Measurements from ENCODE around the gene TBC1D16.

The TBC1D16 gene

GRCh38 chr17:79888009-79888540 is 147.6 kb downstream of the TBC1D16 start:
- H3K4me2 ChIP-seq (ENCODE audit: low read depth, low read length, poor library complexity, severe bottlenecking), result no peak overlapping the region

GRCh38 chr17:79887451-79887991 is 148.2 kb downstream of the TBC1D16 start:
- Histone ChIP-seq H4K20me1 (ENCODE audit: insufficient read depth, low read length, poor library complexity, severe bottlenecking) (no peaks in the 10 kb centered on the region), H3K79me2 (ENCODE audit: insufficient read depth, low read length) (no peaks in the 10 kb centered on the region), H3K9me3 (ENCODE audit: insufficient read depth, low read depth, low read length) (no peaks in the 10 kb centered on the region), H3K4me2 (ENCODE audit: low read depth, low read length, poor library complexity, severe bottlenecking) (no peak overlapping the region), H3K4me1 (ENCODE audit: insufficient read depth, low read length, poor library complexity, severe bottlenecking) (no peaks in the 10 kb centered on the region), H3K9me2 (replicated peaks; ENCODE audit: low read depth, low read length) (no peaks in the 10 kb centered on the region), H3K9ac (ENCODE audit: low read depth, low read length, poor library complexity, severe bottlenecking) (no peak overlapping the region), H3F3A (ENCODE audit: low read depth) (no peaks in the 10 kb centered on the region), H3K27me3 (ENCODE audit: insufficient read depth, low read length, poor library complexity, severe bottlenecking) (no peaks in the 10 kb centered on the region), H3K36me3 (ENCODE audit: insufficient read depth, low read length) (no peaks in the 10 kb centered on the region), H2AFZ (ENCODE audit: low read length) (no peak overlapping the region), H3K4me3 (ENCODE audit: low read length, poor library complexity, severe bottlenecking) (no peak overlapping the region)
- TF ChIP-seq CTCF (conservative IDR thresholded peaks at IDR 0.05; ENCODE audit: low read length) (no peak), EZH2phosphoT487 (IDR thresholded peaks at IDR 0.05; ENCODE audit: borderline replicate concordance) (no peak)

More at GRCh38 chr17:79888009-79888540, 147.6 kb downstream of the TBC1D16 start:
- Histone ChIP-seq H3K4me1 (ENCODE audit: insufficient read depth, low read length, poor library complexity, severe bottlenecking) (no peaks in the 10 kb centered on the region), H3K9ac (ENCODE audit: low read depth, low read length, poor library complexity, severe bottlenecking) (no peak overlapping the region), H3K9me2 (replicated peaks; ENCODE audit: low read depth, low read length) (no peaks in the 10 kb centered on the region), H3K4me3 (ENCODE audit: low read length, poor library complexity, severe bottlenecking) (no peak overlapping the region), H3K9me3 (ENCODE audit: insufficient read depth, low read depth, low read length) (no peaks in the 10 kb centered on the region), H3K36me3 (ENCODE audit: insufficient read depth, low read length) (no peaks in the 10 kb centered on the region), H2AFZ (ENCODE audit: low read length) (no peak overlapping the region), H4K20me1 (ENCODE audit: insufficient read depth, low read length, poor library complexity, severe bottlenecking) (no peaks in the 10 kb centered on the region), H3F3A (ENCODE audit: low read depth) (no peaks in the 10 kb centered on the region), H3K27me3 (ENCODE audit: insufficient read depth, low read length, poor library complexity, severe bottlenecking) (no peaks in the 10 kb centered on the region), H3K79me2 (ENCODE audit: insufficient read depth, low read length) (no peaks in the 10 kb centered on the region)
- TF ChIP-seq CTCF (conservative IDR thresholded peaks at IDR 0.05; ENCODE audit: low read length) (no peak), EZH2phosphoT487 (IDR thresholded peaks at IDR 0.05; ENCODE audit: borderline replicate concordance) (no peak)

- TF ChIP-seq EZH2phosphoT487 (IDR thresholded peaks at IDR 0.05; ENCODE audit: borderline replicate concordance) (no peak), CTCF (conservative IDR thresholded peaks at IDR 0.05; ENCODE audit: low read length) (no peak)
- Histone ChIP-seq H3K36me3 (ENCODE audit: insufficient read depth, low read length) (no peaks in the 10 kb centered on the region), H3K9me2 (replicated peaks; ENCODE audit: low read depth, low read length) (no peaks in the 10 kb centered on the region), H3F3A (ENCODE audit: low read depth) (no peaks in the 10 kb centered on the region), H3K79me2 (ENCODE audit: insufficient read depth, low read length) (no peaks in the 10 kb centered on the region), H2AFZ (ENCODE audit: low read length) (no peak overlapping the region), H3K27me3 (ENCODE audit: insufficient read depth, low read length, poor library complexity, severe bottlenecking) (no peaks in the 10 kb centered on the region), H3K9ac (ENCODE audit: low read depth, low read length, poor library complexity, severe bottlenecking) (no peak overlapping the region), H3K4me2 (ENCODE audit: low read depth, low read length, poor library complexity, severe bottlenecking) (no peak overlapping the region), H4K20me1 (ENCODE audit: insufficient read depth, low read length, poor library complexity, severe bottlenecking) (no peaks in the 10 kb centered on the region), H3K4me1 (ENCODE audit: insufficient read depth, low read length, poor library complexity, severe bottlenecking) (no peaks in the 10 kb centered on the region), H3K4me3 (ENCODE audit: low read length, poor library complexity, severe bottlenecking) (no peak overlapping the region), H3K9me3 (ENCODE audit: insufficient read depth, low read depth, low read length) (no peaks in the 10 kb centered on the region)
Measured at GRCh38 chr17:79883202-79883601, 152.5 kb downstream of the TBC1D16 start.

Measured in Loucy (cell line).